Adrenal gland (tissue), 12 donors: ENCODE measurements around the gene MYH11. TPM values are rescaled to one million over a fixed set of nuclear protein-coding genes. Genes with fewer than 3 reads are reported as not detected.

Source experiments
- DNase-seq, 7 donors: peaks; one replicate each; pipeline ENCODE4 v3.0.0-alpha.2; 2019 to 2020
- H3K27ac ChIP-seq, 5 donors: fragments of 200-600 bp; sonication (generic) in 4 of 5; 1 replicate in 3 of 5; 2 replicates in 2 of 5; pipeline versions ENCODE4 v1.5.1 to v1.8.0; 2016 to 2020; ENCODE audit warnings: mild to moderate bottlenecking in 1 of 5
- H3K27me3 ChIP-seq: fragments of 200-600 bp; 2 replicates; pipeline ENCODE4 v1.8.0; 2021
- H3K36me3 ChIP-seq, 2 donors: fragments of 200-600 bp; replicated peaks in 1 of 2; 1 replicate in 1 of 2; 2 replicates in 1 of 2; pipeline versions ENCODE4 v1.5.1 to v1.8.0; 2018 to 2022
- H3K4me1 ChIP-seq, 2 donors: fragments of 200-600 bp; replicated peaks in 1 of 2; 1 replicate in 1 of 2; 2 replicates in 1 of 2; pipeline versions ENCODE4 v1.5.1 to v1.8.0; 2018 to 2021
- H3K4me3 ChIP-seq, 4 donors: fragments of 200-600 bp; sonication (generic) in 3 of 4; one replicate each; pipeline ENCODE4 v1.5.1; 2016 to 2018
- H3K9me3 ChIP-seq, 3 donors: fragments of 200-600 bp; sonication (generic) in 1 of 3; replicated peaks in 1 of 3; 1 replicate in 2 of 3; 2 replicates in 1 of 3; pipeline versions ENCODE4 v1.5.1 to v1.8.0; 2016 to 2021
- CTCF ChIP-seq, 6 experiments: fragments of 450-650 bp in 4 of 6; fragments of 200-600 bp in 2 of 6; sonication (generic) in 1 of 6; IDR thresholded peaks; 1 replicate in 5 of 6; 2 replicates in 1 of 6; pipeline versions ENCODE4 v1.5.1 to v1.8.0; 2016 to 2021; ENCODE audit warnings: antibody characterized with exemption in 6 of 6, mild to moderate bottlenecking in 2 of 6, moderate library complexity in 1 of 6
- POLR2A ChIP-seq, 2 donors: fragments of 450-650 bp; IDR thresholded peaks; one replicate each; pipeline ENCODE4 v1.6.1; 2017; ENCODE audit warnings: antibody characterized with exemption in 2 of 2, mild to moderate bottlenecking in 2 of 2, moderate library complexity in 1 of 2
- WGBS, 4 donors: extraction: QIAGEN DNeasy Blood & Tissue Kit in 2 of 4; methylation state at CpG; one replicate each; pipeline versions ENCODE4 v1.1.5 to v1.1.7; 2013 to 2017; 5-methylcytosine and 5-hydroxymethylcytosine counted together
- intact Hi-C, 2 donors: fragments of 100-400 bp; cut with DNase I; formaldehyde crosslinking; loops; one replicate each; pipeline versions ENCODE4 v1.14.1 to v1.15.0; 2022 to 2023
- polyA plus RNA-seq, 3 donors: library from polyadenylated mRNA; stranded (reverse); fragments of 200-250 nt in 2 of 3; fragments of 350-450 nt in 1 of 3; fragmentation: Illumina TruSeq in 1 of 3; extraction: RNeasy Lipid Tissue Mini Kit (QIAGEN cat#74804) in 1 of 3; gene quantifications; one replicate each; pipeline ENCODE4 v1.2.3, GENCODE V29; 2013 to 2014
- total RNA-seq, 9 donors: library from RNA; depleted of rRNA in 4 of 9; stranded (reverse); fragments of >200 nt in 4 of 9; fragments of 120-200 nt in 1 of 9; fragmentation: NEBNext Ultra II Directional in 1 of 9; extraction: Animal tissue kit (Norgen Biotek cat#: 25700) in 1 of 9; gene quantifications; one replicate each; pipeline versions ENCODE4 v1.1.0 to v1.2.4, GENCODE V29; 2013 to 2023
- donor health status: healthy with polysubstance abuse.
- donor health status: Bipolar disorder and iron deficiency.
- donor health status: DM: yes; HTN: yes; CAD: no.
- donor health status: DM: no; HTN: no; CAD: no.
- donor health status: DM: no; HTN: no; CAD: no.
- donor health status: DM: yes; HTN: yes; CAD: no.

MYH11 gene
- total and polyA plus RNA-seq, 12 donors, result 2.4 to 45.1 (median 16.5) TPM

- DNase-seq, result no peak
- no peaks in the 10 kb centered on the region for H3K36me3 ChIP-seq
- intact Hi-C loops, result no loop called here
- H3K27ac ChIP-seq, result no peak overlapping the region
- H3K4me3 ChIP-seq, result no peak overlapping the region
- no peaks in the 10 kb centered on the region for H3K9me3 ChIP-seq
- no peaks in the 10 kb centered on the region for H3K4me1 ChIP-seq
- TF ChIP-seq POLR2A (IDR thresholded peaks at IDR 0.05) (no peak), CTCF (IDR thresholded peaks at IDR 0.05) (no peak)
- no peaks in the 10 kb centered on the region for H3K27me3 ChIP-seq
- WGBS, 4 donors, result 86 to 95% (median 92%) methylated on average over 6 to 8 of the region's 8 CpGs
These were observed 77.0 kb downstream of the MYH11 start for GRCh38 chr16:15779664-15780351.

GRCh38 chr16:15778999-15779614 is 77.7 kb downstream of the MYH11 start:
- DNase-seq, result no peak
- Histone ChIP-seq H3K27ac (no peak overlapping the region), H3K9me3 (no peaks in the 10 kb centered on the region), H3K4me3 (no peak overlapping the region), H3K27me3 (no peaks in the 10 kb centered on the region), H3K4me1 (no peaks in the 10 kb centered on the region), H3K36me3 (no peaks in the 10 kb centered on the region)
- intact Hi-C loops, result no loop called here
- no peak for TF ChIP-seq CTCF (IDR thresholded peaks at IDR 0.05)
- TF ChIP-seq POLR2A (IDR thresholded peaks at IDR 0.05), result no peak
- 83 to 96% (median 88%) methylated on average over 6 of the region's 6 CpGs for WGBS, 4 donors

- WGBS, 4 donors, result 75 to 91% (median 83%) methylated on average over 8 of the region's 8 CpGs
- intact Hi-C loops, result no loop called here
These were observed 78.6 kb downstream of the MYH11 start for GRCh38 chr16:15778204-15778743.

More at GRCh38 chr16:15778204-15778743, 78.6 kb downstream of the MYH11 start:
- no peak overlapping the region for H3K4me3 ChIP-seq
- no peak overlapping the region for H3K27ac ChIP-seq
- TF ChIP-seq POLR2A (IDR thresholded peaks at IDR 0.05), result no peak
- no peak for TF ChIP-seq CTCF (IDR thresholded peaks at IDR 0.05)
- no peaks in the 10 kb centered on the region for H3K36me3 ChIP-seq
- H3K9me3 ChIP-seq, result no peaks in the 10 kb centered on the region
- DNase-seq, result no peak
- H3K27me3 ChIP-seq, result no peaks in the 10 kb centered on the region
- H3K4me1 ChIP-seq, result no peaks in the 10 kb centered on the region
